Upper lobe of left lung (tissue), 6 donors: Measurements from ENCODE around the gene DNAH1. TPM values are rescaled to one million over a fixed set of nuclear protein-coding genes. Genes with fewer than 3 reads are reported as not detected.
A peak's percentile ranks its signal among the peaks of the same experiment; 100 is the strongest.

Experiments
- ATAC-seq, 2 donors: fragments of 200-7000 bp; cut with Tn5 transposase; one replicate each; pipeline ENCODE4 v1.9.1; 2022; ENCODE audit warnings: mild to moderate bottlenecking in 2 of 2, moderate library complexity in 2 of 2; ENCODE audit not compliant: low FRiP score in 2 of 2
- DNase-seq, 2 donors: peaks; one replicate each; pipeline ENCODE4 v3.0.0-alpha.2; 2019 to 2020
- H3K27ac ChIP-seq, 4 donors: fragments of 200-600 bp; sonication (generic); one replicate each; pipeline ENCODE4 v1.5.1; 2016 to 2019
- H3K27me3 ChIP-seq, 4 donors: fragments of 200-600 bp; sonication (generic); one replicate each; pipeline ENCODE4 v1.5.1; 2017 to 2019
- H3K36me3 ChIP-seq, 4 donors: fragments of 200-600 bp; sonication (generic); one replicate each; pipeline ENCODE4 v1.5.1; 2016 to 2019
- H3K4me1 ChIP-seq, 4 donors: fragments of 200-600 bp; sonication (generic); one replicate each; pipeline ENCODE4 v1.5.1; 2018 to 2019
- H3K4me3 ChIP-seq, 4 donors: fragments of 200-600 bp; sonication (generic); one replicate each; pipeline ENCODE4 v1.5.1; 2017 to 2019; ENCODE audit warnings: mild to moderate bottlenecking in 2 of 4, moderate library complexity in 1 of 4
- H3K9me3 ChIP-seq, 4 donors: fragments of 200-600 bp; sonication (generic); one replicate each; pipeline ENCODE4 v1.5.1; 2018 to 2019
- CTCF ChIP-seq, 6 experiments: fragments of 450-650 bp in 4 of 6; fragments of 200-600 bp in 2 of 6; sonication (generic) in 2 of 6; IDR thresholded peaks; one replicate each; pipeline ENCODE4 v1.5.1; 2016 to 2019; ENCODE audit warnings: antibody characterized with exemption in 6 of 6
- EP300 ChIP-seq, 4 donors: sonication (generic); formaldehyde crosslinking; IDR thresholded peaks; one replicate each; pipeline ENCODE4 v1.5.1; 2017; ENCODE audit warnings: antibody characterized with exemption in 4 of 4, control low read depth in 2 of 4
- POLR2A ChIP-seq, 4 donors: fragments of 450-650 bp; IDR thresholded peaks; one replicate each; pipeline ENCODE4 v1.5.1; 2016 to 2017; ENCODE audit warnings: antibody characterized with exemption in 4 of 4, mild to moderate bottlenecking in 2 of 4
- POLR2AphosphoS5 ChIP-seq, 2 donors: sonication (generic); formaldehyde crosslinking; IDR thresholded peaks; one replicate each; pipeline ENCODE4 v1.5.1; 2017; ENCODE audit warnings: antibody characterized with exemption in 2 of 2
- WGBS, 2 donors: methylation state at CpG; one replicate each; pipeline ENCODE4 v1.1.5; 2017 to 2018; 5-methylcytosine and 5-hydroxymethylcytosine counted together
- total RNA-seq, 6 donors: library from RNA; depleted of rRNA in 4 of 6; stranded (reverse); fragments of >200 nt in 4 of 6; gene quantifications; one replicate each; pipeline versions ENCODE4 v1.1.0 to v1.2.1, GENCODE V29; 2016 to 2021
- donor health status: DM: no; HTN: no; CAD: no; lungs with moderate emphysema.
- donor health status: DM: no; HTN: yes; CAD: no; lungs with severe emphysema.

DNAH1 gene
- total RNA-seq, 6 donors from 2014 or later: 10.8 to 67.1 (median 22.4) TPM

GRCh38 chr3:52299247-52299878 is 16.8 kb upstream of the DNAH1 start:
- no peak for TF ChIP-seq CTCF (IDR thresholded peaks at IDR 0.05)
- no peak for TF ChIP-seq POLR2AphosphoS5 (IDR thresholded peaks at IDR 0.05)
- TF ChIP-seq EP300 (IDR thresholded peaks at IDR 0.05): no peak
- no peak for TF ChIP-seq POLR2A (IDR thresholded peaks at IDR 0.05)
- DNase-seq (no peak), ATAC-seq (no peak)
- Histone ChIP-seq H3K27me3 (no peaks in the 10 kb centered on the region), H3K4me3 (no peak overlapping the region), H3K27ac (peak overlapping the region in 1 of 4 donors; percentile 25), H3K4me1 (peaks cover 9 to 24% (median 22%) of the 10 kb centered on the region in 4 donors), H3K36me3 (peaks cover 0 to 6% (median 2%) of the 10 kb centered on the region in 4 donors), H3K9me3 (no peaks in the 10 kb centered on the region)
- WGBS, 2 donors: 37 to 46% methylated on average over 10 of the region's 10 CpGs

- ATAC-seq (peak; percentile 48 to 54), DNase-seq (peak in 1 of 2 donors; percentile 73)
- Histone ChIP-seq H3K4me1 (peaks cover 9 to 24% (median 22%) of the 10 kb centered on the region in 4 donors), H3K27me3 (no peaks in the 10 kb centered on the region), H3K4me3 (peak overlapping the region in 1 of 4 donors; percentile 15), H3K27ac (peak overlapping the region in 2 of 4 donors; percentile 11 to 25), H3K36me3 (peaks cover 0 to 6% (median 2%) of the 10 kb centered on the region in 4 donors), H3K9me3 (no peaks in the 10 kb centered on the region)
- TF ChIP-seq POLR2AphosphoS5 (IDR thresholded peaks at IDR 0.05) (peak in 1 of 2 donors; percentile 33), CTCF (IDR thresholded peaks at IDR 0.05) (peak in 3 of 6 experiments; percentile 13 to 37 (median 35)), EP300 (IDR thresholded peaks at IDR 0.05) (no peak), POLR2A (IDR thresholded peaks at IDR 0.05) (no peak)
- WGBS, 2 donors: 28 to 42% methylated on average over 7 to 14 of the region's 14 CpGs
These were observed 16.1 kb upstream of the DNAH1 start for GRCh38 chr3:52299879-52300611.

GRCh38 chr3:52302426-52303145 is 13.5 kb upstream of the DNAH1 start:
- Histone ChIP-seq H3K9me3 (no peaks in the 10 kb centered on the region), H3K36me3 (peaks cover 0 to 3% (median 0%) of the 10 kb centered on the region in 4 donors)

GRCh38 chr3:52303811-52304210 is 12.3 kb upstream of the DNAH1 start:
- Histone ChIP-seq H3K9me3 (no peaks in the 10 kb centered on the region), H3K4me3 (no peak overlapping the region), H3K27ac (no peak overlapping the region), H3K27me3 (no peaks in the 10 kb centered on the region), H3K4me1 (peaks cover 9 to 17% (median 16%) of the 10 kb centered on the region in 4 donors), H3K36me3 (peaks cover 0 to 3% (median 0%) of the 10 kb centered on the region in 4 donors)
- TF ChIP-seq EP300 (IDR thresholded peaks at IDR 0.05) (no peak), POLR2A (IDR thresholded peaks at IDR 0.05) (no peak), POLR2AphosphoS5 (IDR thresholded peaks at IDR 0.05) (no peak), CTCF (IDR thresholded peaks at IDR 0.05) (no peak)
- DNase-seq: no peak
- no peak for ATAC-seq
- 83 to 88% methylated on average over 1 to 2 of the region's 2 CpGs for WGBS, 2 donors

More at GRCh38 chr3:52302426-52303145, 13.5 kb upstream of the DNAH1 start:
- no peak overlapping the region for H3K27ac ChIP-seq
- no peaks in the 10 kb centered on the region for H3K27me3 ChIP-seq
- H3K4me3 ChIP-seq: no peak overlapping the region
- DNase-seq: no peak
- H3K4me1 ChIP-seq: peaks cover 9 to 24% (median 22%) of the 10 kb centered on the region in 4 donors
- WGBS, 2 donors: 89% methylated on average over 10 to 12 of the region's 12 CpGs
- no peak for ATAC-seq
- TF ChIP-seq CTCF (IDR thresholded peaks at IDR 0.05) (no peak), EP300 (IDR thresholded peaks at IDR 0.05) (no peak), POLR2A (IDR thresholded peaks at IDR 0.05) (no peak), POLR2AphosphoS5 (IDR thresholded peaks at IDR 0.05) (no peak)
